Activated T-cell treated with anti-CD3 and anti-CD28 coated beads for 1 hour (primary cell): Measurements from ENCODE around the gene BRSK1.

Source experiments
- DNase-seq: peaks from one replicate; pipeline ENCODE4 v3.0.0-alpha.2; 2020; ENCODE audit warnings: low read depth

BRSK1 gene

GRCh38 chr19:55253842-55254624, 29.8 kb upstream of the BRSK1 start:
- peak; percentile 48 for DNase-seq

- DNase-seq = no peak
Measured at GRCh38 chr19:55254625-55254977, 29.2 kb upstream of the BRSK1 start.

- peak; percentile 16 for DNase-seq
Measured at GRCh38 chr19:55255618-55256423, 28.0 kb upstream of the BRSK1 start.

GRCh38 chr19:55256562-55257460, 27.0 kb upstream of the BRSK1 start:
- DNase-seq = no peak

GRCh38 chr19:55257461-55258420, 26.1 kb upstream of the BRSK1 start:
- DNase-seq = peak; percentile 14

GRCh38 chr19:55258476-55258827, 25.3 kb upstream of the BRSK1 start:
- peak; percentile 41 for DNase-seq

GRCh38 chr19:55258828-55259539, 24.8 kb upstream of the BRSK1 start, which contains the start of gene PPP6R1:
Gene PPP6R1 (minus strand): TSS chr19:55259017. CDS start chr19:55247103, 11,914 bp downstream.
- peak; percentile 89 for DNase-seq

DNA sequence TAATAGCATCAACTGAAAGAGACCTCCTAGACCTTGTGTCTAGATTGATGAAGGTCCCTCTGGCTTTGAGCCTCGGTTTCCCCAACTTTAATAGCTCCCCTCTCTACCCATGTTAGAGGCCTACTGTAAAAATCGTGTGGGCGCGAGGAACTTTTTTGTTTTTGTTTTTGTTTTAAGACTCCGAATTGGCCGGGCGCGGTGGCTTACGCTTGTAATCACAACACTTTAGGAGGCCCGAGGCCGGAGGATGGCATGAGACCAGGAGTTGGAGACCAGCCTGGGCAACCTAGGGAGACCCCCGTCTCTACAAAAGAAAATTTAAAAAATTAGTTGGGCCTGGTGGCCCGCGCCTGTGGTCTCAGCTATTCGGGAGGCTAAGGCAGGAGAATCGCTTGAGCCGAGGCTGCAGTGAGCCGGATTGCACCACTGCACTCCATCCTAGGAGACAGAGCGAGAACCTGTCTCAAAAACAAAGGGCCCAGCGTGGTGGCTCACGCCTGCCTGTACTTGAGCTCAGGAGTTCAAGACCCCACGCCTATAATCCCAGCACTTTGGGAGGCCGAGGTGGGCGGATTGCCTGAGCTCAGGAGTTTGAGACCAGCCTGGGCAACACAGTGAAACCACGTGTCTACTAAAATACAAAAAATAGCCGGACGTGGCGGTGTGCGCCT, 24.1 kb upstream of the BRSK1 start:
- no peak for DNase-seq

DNA sequence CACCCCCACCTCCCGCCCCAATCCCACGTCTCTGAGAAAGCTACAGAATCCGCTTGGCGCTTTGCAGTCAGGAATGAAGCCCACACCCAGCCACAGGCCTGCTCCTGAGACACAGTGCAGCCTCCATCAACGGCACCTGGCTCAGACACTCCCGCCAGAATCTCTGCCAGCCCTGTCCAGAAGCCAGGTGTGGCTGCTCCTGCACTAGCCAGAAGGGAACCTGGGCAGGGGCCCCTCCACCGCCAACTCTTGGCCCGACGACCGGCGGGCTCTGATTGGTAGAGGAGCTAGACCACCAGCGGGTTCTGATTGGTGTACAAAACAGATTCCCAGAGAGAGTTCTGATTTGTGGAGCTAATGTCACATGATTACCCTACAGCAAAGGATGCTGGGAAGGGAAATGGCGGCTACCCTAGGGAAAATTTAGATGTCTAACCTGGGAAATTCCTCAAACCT, 22.1 kb upstream of the BRSK1 start:
- no peak for DNase-seq

- no peak for DNase-seq
Measured at GRCh38 chr19:55262359-55262758, 21.4 kb upstream of the BRSK1 start.

- DNase-seq = no peak
Measured at GRCh38 chr19:55264531-55264930, 19.3 kb upstream of the BRSK1 start.

- DNase-seq = no peak
Measured at GRCh38 chr19:55265173-55265572, 18.6 kb upstream of the BRSK1 start.

GRCh38 chr19:55265723-55266386, 17.9 kb upstream of the BRSK1 start:
- no peak for DNase-seq

GRCh38 chr19:55266404-55266803, 17.4 kb upstream of the BRSK1 start:
- no peak for DNase-seq

DNA sequence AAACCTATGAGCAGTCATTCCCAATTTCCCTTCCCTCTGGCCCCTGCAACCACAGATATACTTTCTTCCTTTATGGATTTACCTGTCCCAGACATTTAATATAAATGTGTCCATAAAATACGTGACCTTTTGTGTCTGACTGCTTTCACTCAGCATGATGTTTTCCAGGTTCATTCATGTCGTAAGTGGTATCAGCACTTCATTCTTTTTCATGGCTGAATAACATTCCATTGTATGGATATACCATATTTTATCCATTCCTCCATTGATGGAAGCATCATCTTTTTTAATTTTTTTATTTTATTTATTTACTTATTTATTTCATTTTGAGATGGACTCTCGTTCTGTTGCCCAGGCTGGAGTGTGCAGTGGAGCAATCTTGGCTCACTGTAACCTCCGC, 17.0 kb upstream of the BRSK1 start:
- no peak for DNase-seq

DNA sequence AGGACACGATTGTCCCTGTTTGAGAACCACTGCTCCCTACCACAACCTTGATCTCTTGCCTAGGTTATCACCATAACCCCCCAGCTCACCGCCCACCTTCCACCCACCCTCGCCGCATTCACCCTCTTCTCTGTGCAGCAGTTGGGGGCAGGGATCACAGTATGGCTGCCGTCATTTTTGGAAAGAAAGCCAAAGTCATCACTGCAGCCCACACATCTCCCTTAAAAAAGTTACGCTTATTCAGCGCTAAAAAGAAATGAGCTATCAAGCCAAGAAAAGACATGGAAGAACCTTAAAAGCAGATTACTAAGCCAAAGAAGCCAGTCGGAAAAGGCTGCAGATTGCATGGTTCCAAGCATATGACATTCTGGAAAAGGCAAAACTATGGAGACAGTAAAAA, 14.5 kb upstream of the BRSK1 start:
- no peak for DNase-seq

GRCh38 chr19:55270172-55270942, 13.4 kb upstream of the BRSK1 start:
- DNase-seq = no peak

DNA sequence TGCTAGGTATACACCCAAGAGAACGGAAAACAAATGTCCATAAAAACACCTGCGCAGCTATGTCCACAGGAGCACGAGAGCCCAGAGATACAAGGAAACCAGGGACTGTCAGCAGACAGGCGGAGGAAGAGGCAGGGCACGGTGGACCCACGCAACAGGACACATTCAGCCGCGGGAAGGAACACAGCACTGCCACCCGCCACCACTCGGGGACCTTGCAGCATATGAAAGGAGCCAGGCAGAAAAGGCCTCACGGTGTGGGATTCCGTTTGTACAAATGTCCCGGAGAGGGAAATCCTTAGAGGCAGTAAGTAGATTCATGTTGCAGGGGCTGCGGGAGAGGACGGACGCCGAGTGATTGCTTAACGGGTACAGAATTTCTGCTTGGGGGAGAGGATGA, 11.7 kb upstream of the BRSK1 start:
- no peak for DNase-seq
